SK-N-SH (cell line): ENCODE data around the gene YAP1. TPM values are rescaled to one million over a fixed set of nuclear protein-coding genes. Genes with fewer than 3 reads are reported as not detected.

Source experiments
- CTCF ChIA-PET: fragments of 300-600, 350-600 bp; formaldehyde crosslinking; extraction: SDS; loops from one replicate; lab custom pipeline; 2021; lab: Yijun Ruan, JAX
- POLR2A ChIA-PET: fragments of 350-600 bp; sonication (Branson Sonifier 250); formaldehyde crosslinking; extraction: SDS; loops from one replicate; lab custom pipeline; 2020; ENCODE audit warnings: antibody characterized with exemption, inconsistent platforms; lab: Yijun Ruan, JAX
- DNase-seq: peaks from one replicate; pipeline ENCODE4 v3.0.0; 2012
- H2AFZ ChIP-seq: fragments of 200-600 bp; sonication (generic); 2 replicates; pipeline ENCODE4 v1.8.1; 2016; ENCODE audit warnings: antibody characterized with exemption, mild to moderate bottlenecking, low read depth
- H3F3A ChIP-seq: fragments of 200-600 bp; sonication (generic); replicated peaks from 2 replicates; pipeline ENCODE3; 2016; ENCODE audit warnings: antibody characterized with exemption, mild to moderate bottlenecking; ENCODE audit not compliant: insufficient read depth
- H3K27ac ChIP-seq, 2 experiments: fragments of 200-500 bp in 1 of 2; fragments of 200-600 bp in 1 of 2; sonication (Bioruptor generic) in 1 of 2; sonication (generic), shearing (Covaris generic) in 1 of 2; 2 replicates each; pipeline versions ENCODE4 v1.5.1 to v1.6.1; 2014 to 2016; ENCODE audit warnings: low read depth in 2 of 2, inconsistent platforms in 1 of 2, low read length in 1 of 2, mild to moderate bottlenecking in 1 of 2, mixed read lengths in 1 of 2
- H3K27me3 ChIP-seq: fragments of 200-600 bp; sonication (generic), shearing (Covaris generic); 2 replicates; pipeline ENCODE4 v1.6.1; 2016; ENCODE audit warnings: mixed run types; ENCODE audit not compliant: insufficient read depth
- H3K36me3 ChIP-seq, 2 experiments: fragments of 200-500 bp in 1 of 2; fragments of 200-600 bp in 1 of 2; sonication (Bioruptor generic) in 1 of 2; sonication (generic) in 1 of 2; replicated peaks in 1 of 2; 2 replicates each; pipeline versions ENCODE3 to v1.5.1; 2014 to 2016; ENCODE audit warnings: low read length in 1 of 2, mild to moderate bottlenecking in 1 of 2; ENCODE audit not compliant: insufficient read depth in 2 of 2, control insufficient read depth in 1 of 2
- H3K4me1 ChIP-seq, 2 experiments: fragments of 200-500 bp in 1 of 2; fragments of 200-600 bp in 1 of 2; sonication (Bioruptor generic) in 1 of 2; sonication (generic), shearing (Covaris generic) in 1 of 2; 2 replicates each; pipeline versions ENCODE4 v1.5.1 to v1.6.1; 2014 to 2016; ENCODE audit warnings: low read depth in 1 of 2, low read length in 1 of 2, mixed run types in 1 of 2; ENCODE audit not compliant: insufficient read depth in 2 of 2, control insufficient read depth in 1 of 2
- H3K4me2 ChIP-seq: fragments of 200-600 bp; sonication (generic), shearing (Covaris generic); 2 replicates; pipeline ENCODE4 v1.6.1; 2017; ENCODE audit warnings: mixed run types
- H3K4me3 ChIP-seq, 2 experiments: fragments of 200-500 bp in 1 of 2; fragments of 200-600 bp in 1 of 2; sonication (Bioruptor generic) in 1 of 2; sonication (generic), shearing (Covaris generic) in 1 of 2; 2 replicates each; pipeline versions ENCODE4 v1.5.1 to v1.8.1; 2014 to 2016; ENCODE audit warnings: low read depth in 2 of 2, inconsistent platforms in 1 of 2, low read length in 1 of 2, mild to moderate bottlenecking in 1 of 2, mixed read lengths in 1 of 2, moderate library complexity in 1 of 2
- H3K79me2 ChIP-seq: fragments of 200-600 bp; sonication (generic); 2 replicates; pipeline ENCODE4 v1.8.1; 2017; ENCODE audit warnings: mild to moderate bottlenecking; ENCODE audit not compliant: insufficient read depth
- H3K9ac ChIP-seq: fragments of 200-600 bp; sonication (generic); 2 replicates; pipeline ENCODE4 v1.6.1; 2017; ENCODE audit warnings: mixed run types
- H3K9me2 ChIP-seq: fragments of 200-600 bp; sonication (generic); 2 replicates; pipeline ENCODE4 v1.6.1; 2017; ENCODE audit warnings: mixed run types
- H3K9me3 ChIP-seq: fragments of 200-600 bp; sonication (generic); 2 replicates; pipeline ENCODE4 v1.6.1; 2017; ENCODE audit warnings: mixed run types, mild to moderate bottlenecking, moderate library complexity
- H4K20me1 ChIP-seq: fragments of 200-600 bp; sonication (generic); 2 replicates; pipeline ENCODE4 v1.6.1; 2017; ENCODE audit warnings: mild to moderate bottlenecking, mixed run types; ENCODE audit not compliant: insufficient read depth
- ELF1 ChIP-seq: IDR thresholded peaks from 2 replicates; pipeline ENCODE4 v1.4.0; 2012
- EZH2phosphoT487 ChIP-seq: fragments of 200-600 bp; sonication (generic); IDR thresholded peaks from 2 replicates; pipeline ENCODE4 v1.6.1; 2017; ENCODE audit warnings: low read depth, mixed run types, mild to moderate bottlenecking, antibody characterized with exemption, moderate library complexity, borderline replicate concordance
- FOSL2 ChIP-seq: IDR thresholded peaks from 2 replicates; pipeline ENCODE4 v1.4.0; 2012; ENCODE audit warnings: low read depth, mild to moderate bottlenecking, moderate library complexity, borderline replicate concordance
- FOXM1 ChIP-seq: IDR thresholded peaks from 2 replicates; pipeline ENCODE4 v1.4.0; 2012; ENCODE audit warnings: low read depth, mild to moderate bottlenecking
- GATA2 ChIP-seq: sonication (generic); formaldehyde crosslinking; IDR thresholded peaks from 2 replicates; pipeline ENCODE4 v1.5.0; 2020; ENCODE audit warnings: mild to moderate bottlenecking, missing genetic modification reagents
- MEF2A ChIP-seq: IDR thresholded peaks from 2 replicates; pipeline ENCODE4 v1.4.0; 2012; ENCODE audit warnings: low read depth, borderline replicate concordance
- MXI1 ChIP-seq: IDR thresholded peaks from 2 replicates; pipeline ENCODE4 v1.6.1; 2012; ENCODE audit warnings: mild to moderate bottlenecking, low read depth, low read length, improper control_type of control experiment
- RFX5 ChIP-seq: IDR thresholded peaks from 2 replicates; pipeline ENCODE4 v1.6.1; 2012; ENCODE audit warnings: mild to moderate bottlenecking, improper control_type of control experiment, low read length
- SIN3A ChIP-seq: IDR thresholded peaks from 2 replicates; pipeline ENCODE4 v1.6.1; 2012; ENCODE audit warnings: low read depth, mild to moderate bottlenecking, low read length, moderate library complexity, borderline replicate concordance
- SMC3 ChIP-seq: IDR thresholded peaks from 2 replicates; pipeline ENCODE4 v1.6.1; 2012; ENCODE audit warnings: low read depth, low read length, improper control_type of control experiment
- TAF1 ChIP-seq: IDR thresholded peaks from 2 replicates; pipeline ENCODE4 v1.6.1; 2012; ENCODE audit warnings: low read depth, mild to moderate bottlenecking, low read length, moderate library complexity, borderline replicate concordance
- TCF12 ChIP-seq: IDR thresholded peaks from 2 replicates; pipeline ENCODE4 v1.4.0; 2012
- TEAD4 ChIP-seq: IDR thresholded peaks from 2 replicates; pipeline ENCODE4 v1.4.0; 2012; ENCODE audit warnings: mild to moderate bottlenecking, borderline replicate concordance; ENCODE audit not compliant: insufficient read depth
- YY1 ChIP-seq: IDR thresholded peaks from 2 replicates; pipeline ENCODE4 v1.4.0; 2012; ENCODE audit warnings: low read depth, mild to moderate bottlenecking
- WGBS: methylation state at CpG from one replicate; pipeline ENCODE4 v1.1.6; 2017; ENCODE audit warnings: low lambda C conversion rate; 5-methylcytosine and 5-hydroxymethylcytosine counted together
- polyA plus RNA-seq, 3 experiments: library from polyadenylated mRNA; depleted of rRNA; stranded (reverse); fragments of >200 nt; gene quantifications; 2 replicates each; pipeline ENCODE4 v1.2.3, GENCODE V29; 2012
- TF ChIP-seq, protein P1 (sequence below): IDR thresholded peaks from 2 replicates; pipeline ENCODE4; 2012
- TF ChIP-seq, protein P2 (sequence below): IDR thresholded peaks from 2 replicates; pipeline ENCODE4 v1.6.1; 2012; ENCODE audit warnings: mild to moderate bottlenecking, low read depth, low read length, moderate library complexity
- TF ChIP-seq, protein P3 (sequence below): fragments of 150-350 bp; IDR thresholded peaks from 2 replicates; pipeline ENCODE4 v1.6.1; 2017; ENCODE audit warnings: antibody characterized with exemption, low read length, low read depth, borderline replicate concordance
- TF ChIP-seq, protein P4 (sequence below): IDR thresholded peaks from 2 replicates; pipeline ENCODE4 v1.4.0; 2012; ENCODE audit warnings: low read depth
- TF ChIP-seq, protein P5 (sequence below): IDR thresholded peaks from 2 replicates; pipeline ENCODE4 v1.4.0; 2012; ENCODE audit warnings: low read depth, borderline replicate concordance

Gene YAP1
- polyA plus RNA-seq, 1 of the 3 experiments (the other 2 are of a cell fraction): 53.2 TPM

DNA sequence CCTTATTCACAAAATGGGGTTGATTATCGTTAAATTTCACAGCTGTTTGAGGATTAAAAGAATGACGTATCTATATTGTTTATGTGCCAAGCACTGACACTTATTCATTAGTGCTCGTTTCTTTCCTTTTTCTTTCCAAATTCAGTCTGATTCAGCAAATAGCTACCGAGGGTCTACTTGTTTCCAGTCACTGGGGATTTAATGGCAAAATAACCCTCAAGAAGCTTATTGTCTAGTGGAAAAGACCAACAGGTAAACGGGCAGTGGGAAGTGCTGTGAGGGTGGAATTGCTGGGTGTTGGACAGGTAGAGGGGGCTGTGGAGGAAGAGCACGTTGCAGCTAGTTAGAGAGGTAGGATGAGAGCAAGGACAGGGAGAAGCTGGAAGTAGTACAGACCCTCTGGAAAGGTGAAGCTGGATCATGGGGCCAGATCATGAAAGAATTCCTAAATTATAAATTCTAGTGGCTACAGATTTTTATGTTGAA, 158.8 kb downstream of the YAP1 start:
- Histone ChIP-seq H3K27me3 (no peaks in the 10 kb centered on the region), H3K79me2 (no peaks in the 10 kb centered on the region), H3K4me1 (peaks cover 6 to 32% of the 10 kb centered on the region in 2 experiments), H2AFZ (peak overlapping the region; percentile 48; the same call in 1 of the 2 replicates), H3K4me2 (peak overlapping the region; percentile 73), H3K4me3 (peak overlapping the region; percentile 35 to 52), H3K9me2 (no peaks in the 10 kb centered on the region), H3K36me3 (no peaks in the 10 kb centered on the region), H3K9me3 (no peaks in the 10 kb centered on the region), H4K20me1 (no peaks in the 10 kb centered on the region), H3F3A (peaks cover 43% of the 10 kb centered on the region), H3K9ac (no peak overlapping the region), H3K27ac (peak overlapping the region; percentile 5 to 40; a peak in 2 of 4 replicates)
- no peak for DNase-seq
- 4% methylated on average over 6 of the region's 6 CpGs for WGBS
- CTCF ChIA-PET: interaction anchor here (0.8 to 3.3 kb wide), 10 partner anchors 11 to 261 kb away, joined by 3 to 14 read pairs (median 5); no protein-coding TSS in a partner anchor
- POLR2A ChIA-PET: no interaction called here
- TF ChIP-seq MXI1 (no peak), FOSL2 (no peak), GATA2 (CRISPR knock-in tag) (no peak), EZH2phosphoT487 (no peak), YY1 (no peak), SMC3 (no peak), SIN3A (no peak), ELF1 (no peak), MEF2A (no peak), TAF1 (no peak), TCF12 (no peak), FOXM1 (no peak), RFX5 (no peak), TEAD4 (no peak)
- TF ChIP-seq, protein P1, sequence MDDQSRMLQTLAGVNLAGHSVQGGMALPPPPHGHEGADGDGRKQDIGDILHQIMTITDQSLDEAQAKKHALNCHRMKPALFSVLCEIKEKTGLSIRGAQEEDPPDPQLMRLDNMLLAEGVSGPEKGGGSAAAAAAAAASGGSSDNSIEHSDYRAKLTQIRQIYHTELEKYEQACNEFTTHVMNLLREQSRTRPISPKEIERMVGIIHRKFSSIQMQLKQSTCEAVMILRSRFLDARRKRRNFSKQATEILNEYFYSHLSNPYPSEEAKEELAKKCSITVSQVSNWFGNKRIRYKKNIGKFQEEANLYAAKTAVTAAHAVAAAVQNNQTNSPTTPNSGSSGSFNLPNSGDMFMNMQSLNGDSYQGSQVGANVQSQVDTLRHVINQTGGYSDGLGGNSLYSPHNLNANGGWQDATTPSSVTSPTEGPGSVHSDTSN: no peak
- TF ChIP-seq, protein P2, sequence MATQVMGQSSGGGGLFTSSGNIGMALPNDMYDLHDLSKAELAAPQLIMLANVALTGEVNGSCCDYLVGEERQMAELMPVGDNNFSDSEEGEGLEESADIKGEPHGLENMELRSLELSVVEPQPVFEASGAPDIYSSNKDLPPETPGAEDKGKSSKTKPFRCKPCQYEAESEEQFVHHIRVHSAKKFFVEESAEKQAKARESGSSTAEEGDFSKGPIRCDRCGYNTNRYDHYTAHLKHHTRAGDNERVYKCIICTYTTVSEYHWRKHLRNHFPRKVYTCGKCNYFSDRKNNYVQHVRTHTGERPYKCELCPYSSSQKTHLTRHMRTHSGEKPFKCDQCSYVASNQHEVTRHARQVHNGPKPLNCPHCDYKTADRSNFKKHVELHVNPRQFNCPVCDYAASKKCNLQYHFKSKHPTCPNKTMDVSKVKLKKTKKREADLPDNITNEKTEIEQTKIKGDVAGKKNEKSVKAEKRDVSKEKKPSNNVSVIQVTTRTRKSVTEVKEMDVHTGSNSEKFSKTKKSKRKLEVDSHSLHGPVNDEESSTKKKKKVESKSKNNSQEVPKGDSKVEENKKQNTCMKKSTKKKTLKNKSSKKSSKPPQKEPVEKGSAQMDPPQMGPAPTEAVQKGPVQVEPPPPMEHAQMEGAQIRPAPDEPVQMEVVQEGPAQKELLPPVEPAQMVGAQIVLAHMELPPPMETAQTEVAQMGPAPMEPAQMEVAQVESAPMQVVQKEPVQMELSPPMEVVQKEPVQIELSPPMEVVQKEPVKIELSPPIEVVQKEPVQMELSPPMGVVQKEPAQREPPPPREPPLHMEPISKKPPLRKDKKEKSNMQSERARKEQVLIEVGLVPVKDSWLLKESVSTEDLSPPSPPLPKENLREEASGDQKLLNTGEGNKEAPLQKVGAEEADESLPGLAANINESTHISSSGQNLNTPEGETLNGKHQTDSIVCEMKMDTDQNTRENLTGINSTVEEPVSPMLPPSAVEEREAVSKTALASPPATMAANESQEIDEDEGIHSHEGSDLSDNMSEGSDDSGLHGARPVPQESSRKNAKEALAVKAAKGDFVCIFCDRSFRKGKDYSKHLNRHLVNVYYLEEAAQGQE: no peak
- TF ChIP-seq, protein P3, sequence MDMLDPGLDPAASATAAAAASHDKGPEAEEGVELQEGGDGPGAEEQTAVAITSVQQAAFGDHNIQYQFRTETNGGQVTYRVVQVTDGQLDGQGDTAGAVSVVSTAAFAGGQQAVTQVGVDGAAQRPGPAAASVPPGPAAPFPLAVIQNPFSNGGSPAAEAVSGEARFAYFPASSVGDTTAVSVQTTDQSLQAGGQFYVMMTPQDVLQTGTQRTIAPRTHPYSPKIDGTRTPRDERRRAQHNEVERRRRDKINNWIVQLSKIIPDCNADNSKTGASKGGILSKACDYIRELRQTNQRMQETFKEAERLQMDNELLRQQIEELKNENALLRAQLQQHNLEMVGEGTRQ: no peak
- TF ChIP-seq, protein P4, sequence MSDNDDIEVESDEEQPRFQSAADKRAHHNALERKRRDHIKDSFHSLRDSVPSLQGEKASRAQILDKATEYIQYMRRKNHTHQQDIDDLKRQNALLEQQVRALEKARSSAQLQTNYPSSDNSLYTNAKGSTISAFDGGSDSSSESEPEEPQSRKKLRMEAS: no peak
- TF ChIP-seq, protein P5, sequence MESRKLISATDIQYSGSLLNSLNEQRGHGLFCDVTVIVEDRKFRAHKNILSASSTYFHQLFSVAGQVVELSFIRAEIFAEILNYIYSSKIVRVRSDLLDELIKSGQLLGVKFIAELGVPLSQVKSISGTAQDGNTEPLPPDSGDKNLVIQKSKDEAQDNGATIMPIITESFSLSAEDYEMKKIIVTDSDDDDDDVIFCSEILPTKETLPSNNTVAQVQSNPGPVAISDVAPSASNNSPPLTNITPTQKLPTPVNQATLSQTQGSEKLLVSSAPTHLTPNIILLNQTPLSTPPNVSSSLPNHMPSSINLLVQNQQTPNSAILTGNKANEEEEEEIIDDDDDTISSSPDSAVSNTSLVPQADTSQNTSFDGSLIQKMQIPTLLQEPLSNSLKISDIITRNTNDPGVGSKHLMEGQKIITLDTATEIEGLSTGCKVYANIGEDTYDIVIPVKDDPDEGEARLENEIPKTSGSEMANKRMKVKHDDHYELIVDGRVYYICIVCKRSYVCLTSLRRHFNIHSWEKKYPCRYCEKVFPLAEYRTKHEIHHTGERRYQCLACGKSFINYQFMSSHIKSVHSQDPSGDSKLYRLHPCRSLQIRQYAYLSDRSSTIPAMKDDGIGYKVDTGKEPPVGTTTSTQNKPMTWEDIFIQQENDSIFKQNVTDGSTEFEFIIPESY: no peak
